ENCODE results near the gene XYLT1.

XYLT1 gene

DNA sequence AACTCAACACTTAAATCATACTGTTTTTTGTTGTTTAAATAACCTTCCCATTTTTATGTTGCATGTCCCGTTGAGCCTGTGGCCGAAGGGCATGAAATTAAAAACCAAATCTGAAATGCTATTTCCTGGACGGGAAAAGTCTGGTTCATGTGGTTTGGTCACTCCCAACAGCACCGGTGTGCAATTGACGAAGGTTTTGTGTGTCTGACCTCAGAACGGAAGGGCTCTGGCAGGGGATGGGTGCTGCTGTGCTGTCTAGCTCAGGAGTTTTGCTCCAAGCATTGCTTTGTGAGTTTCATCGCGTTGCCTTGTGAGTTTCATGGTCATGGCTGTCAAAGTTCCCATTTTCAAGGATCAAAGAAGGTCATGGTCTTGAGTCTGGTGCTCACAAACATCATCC, 363.3 kb downstream of the XYLT1 start:
- no peak overlapping the region for H3K27ac ChIP-seq
- TF ChIP-seq, protein P1, sequence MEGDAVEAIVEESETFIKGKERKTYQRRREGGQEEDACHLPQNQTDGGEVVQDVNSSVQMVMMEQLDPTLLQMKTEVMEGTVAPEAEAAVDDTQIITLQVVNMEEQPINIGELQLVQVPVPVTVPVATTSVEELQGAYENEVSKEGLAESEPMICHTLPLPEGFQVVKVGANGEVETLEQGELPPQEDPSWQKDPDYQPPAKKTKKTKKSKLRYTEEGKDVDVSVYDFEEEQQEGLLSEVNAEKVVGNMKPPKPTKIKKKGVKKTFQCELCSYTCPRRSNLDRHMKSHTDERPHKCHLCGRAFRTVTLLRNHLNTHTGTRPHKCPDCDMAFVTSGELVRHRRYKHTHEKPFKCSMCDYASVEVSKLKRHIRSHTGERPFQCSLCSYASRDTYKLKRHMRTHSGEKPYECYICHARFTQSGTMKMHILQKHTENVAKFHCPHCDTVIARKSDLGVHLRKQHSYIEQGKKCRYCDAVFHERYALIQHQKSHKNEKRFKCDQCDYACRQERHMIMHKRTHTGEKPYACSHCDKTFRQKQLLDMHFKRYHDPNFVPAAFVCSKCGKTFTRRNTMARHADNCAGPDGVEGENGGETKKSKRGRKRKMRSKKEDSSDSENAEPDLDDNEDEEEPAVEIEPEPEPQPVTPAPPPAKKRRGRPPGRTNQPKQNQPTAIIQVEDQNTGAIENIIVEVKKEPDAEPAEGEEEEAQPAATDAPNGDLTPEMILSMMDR (IDR thresholded peaks at IDR 0.05), result no peak
- TF ChIP-seq ZFX (IDR thresholded peaks at IDR 0.05; ENCODE audit: borderline replicate concordance), result no peak

DNA sequence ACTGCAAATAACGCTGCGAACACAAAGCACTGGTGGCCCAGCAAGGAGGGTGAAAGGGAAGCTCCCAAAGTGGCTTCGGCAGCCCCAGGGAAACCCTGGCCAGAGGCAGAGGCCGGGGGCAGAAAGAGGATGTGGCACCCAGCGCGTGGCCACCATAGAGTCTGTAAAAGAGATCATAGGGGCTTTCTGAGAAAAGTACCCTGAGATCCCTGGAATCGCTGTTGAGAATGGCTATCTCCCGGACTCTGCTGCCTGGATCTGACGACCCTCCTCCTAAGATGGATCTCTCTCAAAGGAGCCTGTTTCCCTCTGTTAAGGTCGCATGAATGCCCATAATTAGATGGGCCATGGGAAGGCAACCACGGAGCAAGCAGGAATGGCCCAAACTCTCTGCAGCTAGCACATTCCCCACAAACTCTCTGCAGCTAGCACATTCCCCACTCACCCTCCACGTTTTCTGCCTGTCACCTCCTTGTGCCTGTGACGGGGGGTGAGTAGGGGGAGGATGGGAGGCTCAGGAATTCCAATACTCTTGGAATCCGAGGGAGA, 364.4 kb downstream of the XYLT1 start:
- no peak overlapping the region for H3K27ac ChIP-seq
- TF ChIP-seq, protein P1 (IDR thresholded peaks at IDR 0.05), result no peak
- no peak for TF ChIP-seq ZFX (IDR thresholded peaks at IDR 0.05; ENCODE audit: borderline replicate concordance)

DNA sequence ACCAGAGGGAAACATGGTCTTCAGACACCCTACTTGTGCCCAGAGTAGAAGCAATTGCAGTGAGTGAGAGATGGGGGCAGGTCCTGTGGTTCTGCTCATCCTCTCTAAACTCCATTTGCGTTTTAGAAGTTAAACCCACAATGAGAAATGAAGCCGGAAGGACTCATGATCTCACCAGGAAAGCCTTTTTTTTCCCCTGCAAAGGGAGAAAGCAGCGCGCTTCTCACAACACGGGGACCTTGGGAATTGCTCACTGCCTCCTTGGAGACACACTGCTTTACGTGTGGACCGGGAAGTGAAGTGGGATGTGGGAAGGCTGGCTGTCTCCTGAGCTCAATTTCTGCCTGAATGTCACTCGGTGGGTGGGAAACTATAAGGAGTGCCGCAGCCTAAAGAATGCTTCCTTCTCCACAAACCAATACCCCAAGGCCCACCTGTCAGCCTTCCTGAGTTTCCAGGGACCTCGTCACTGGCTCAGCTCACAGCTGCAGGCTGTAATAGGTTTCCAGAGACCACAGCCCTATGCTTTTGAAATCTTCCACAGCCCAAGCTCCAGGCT, 365.4 kb downstream of the XYLT1 start:
- no peak for TF ChIP-seq ZFX (IDR thresholded peaks at IDR 0.05; ENCODE audit: borderline replicate concordance)
- H3K27ac ChIP-seq, result no peak overlapping the region

DNA sequence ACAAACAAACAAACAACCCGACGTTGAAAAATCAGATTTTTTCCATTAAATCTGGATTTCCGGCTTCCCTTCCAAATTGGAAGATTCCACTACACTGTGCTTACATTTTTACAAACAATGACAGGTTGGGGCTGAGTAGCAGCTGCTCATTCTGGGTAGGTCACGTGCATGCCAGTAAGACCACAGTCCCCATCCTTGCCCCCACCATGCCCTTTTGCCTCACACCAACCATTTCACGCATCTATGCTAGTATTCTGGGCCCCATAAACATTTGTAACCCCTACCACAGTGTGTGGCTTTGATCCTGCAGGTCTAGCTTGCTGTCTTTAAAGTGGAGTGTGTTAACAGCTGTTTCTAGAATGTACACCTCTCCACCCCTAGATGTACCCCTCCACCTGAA, 366.1 kb downstream of the XYLT1 start:
- TF ChIP-seq ZFX (IDR thresholded peaks at IDR 0.05; ENCODE audit: borderline replicate concordance), result no peak
- TF ChIP-seq, protein P1 (IDR thresholded peaks at IDR 0.05), result no peak
- H3K27ac ChIP-seq, result no peak overlapping the region

DNA sequence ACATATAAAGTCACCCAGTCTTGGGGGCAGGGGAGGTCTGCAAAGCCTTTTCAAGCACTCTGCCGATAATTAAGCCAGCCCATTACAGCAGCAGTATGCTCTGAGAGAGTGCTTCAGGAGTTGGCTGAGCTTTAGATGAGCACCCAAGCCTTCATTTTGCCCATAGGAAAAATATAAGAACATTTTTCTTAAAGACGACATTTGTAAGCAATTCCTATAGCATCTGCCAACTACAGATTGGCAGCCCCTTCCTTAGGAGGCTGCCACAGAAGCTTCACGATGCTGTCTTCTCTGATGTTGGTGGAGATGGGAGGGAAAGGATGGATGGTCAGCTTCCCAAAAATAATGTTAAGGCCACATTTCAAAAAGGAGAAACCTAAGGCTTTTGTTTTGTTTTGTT, 367.5 kb downstream of the XYLT1 start:
- TF ChIP-seq ZFX (IDR thresholded peaks at IDR 0.05; ENCODE audit: borderline replicate concordance), result no peak
- TF ChIP-seq, protein P1 (IDR thresholded peaks at IDR 0.05), result no peak
- H3K27ac ChIP-seq, result no peak overlapping the region

DNA sequence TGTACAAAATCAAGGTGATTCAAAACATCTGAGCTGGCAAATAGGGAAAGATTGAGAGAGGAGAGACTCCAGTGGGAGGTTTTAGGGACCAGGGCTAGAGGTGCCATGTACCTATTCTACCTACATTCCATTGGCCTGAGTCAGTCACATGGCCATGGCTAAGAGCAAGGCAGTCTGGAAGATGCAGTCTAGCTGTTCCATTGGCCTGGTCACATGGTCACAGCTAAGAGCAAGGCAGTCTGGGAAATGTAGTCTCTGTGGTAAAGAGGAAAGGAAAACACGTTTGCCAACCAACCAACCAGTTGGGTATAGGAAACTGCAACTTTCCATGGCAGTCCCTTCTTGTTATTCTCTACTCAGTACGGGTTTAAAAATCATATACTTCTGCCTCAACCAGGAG, 369.1 kb downstream of the XYLT1 start:
- H3K27ac ChIP-seq, result no peak overlapping the region
- TF ChIP-seq ZFX (IDR thresholded peaks at IDR 0.05; ENCODE audit: borderline replicate concordance), result no peak
- TF ChIP-seq, protein P1 (IDR thresholded peaks at IDR 0.05), result no peak

DNA sequence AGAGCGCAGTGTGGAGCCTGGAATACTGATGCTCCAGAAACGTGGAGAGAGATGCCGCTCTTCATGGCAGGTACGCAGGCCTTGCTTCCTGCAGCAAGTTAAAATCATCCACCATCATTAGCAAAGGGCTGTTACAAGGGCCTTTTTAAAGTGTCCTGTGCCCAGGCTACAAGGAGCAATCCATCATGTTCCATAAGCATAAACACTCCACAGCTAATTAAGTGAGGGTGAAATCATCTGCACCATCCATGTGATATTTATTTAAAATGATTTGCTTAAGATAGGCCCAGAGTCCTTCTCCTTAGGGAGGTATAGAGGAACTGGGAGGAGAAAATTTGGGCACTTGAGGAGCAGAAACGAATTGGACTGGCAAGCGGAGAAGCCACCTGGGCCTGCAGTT, 372.1 kb downstream of the XYLT1 start:
- no peak for TF ChIP-seq ZFX (IDR thresholded peaks at IDR 0.05; ENCODE audit: borderline replicate concordance)
- TF ChIP-seq, protein P1 (IDR thresholded peaks at IDR 0.05), result no peak
- H3K27ac ChIP-seq, result no peak overlapping the region

DNA sequence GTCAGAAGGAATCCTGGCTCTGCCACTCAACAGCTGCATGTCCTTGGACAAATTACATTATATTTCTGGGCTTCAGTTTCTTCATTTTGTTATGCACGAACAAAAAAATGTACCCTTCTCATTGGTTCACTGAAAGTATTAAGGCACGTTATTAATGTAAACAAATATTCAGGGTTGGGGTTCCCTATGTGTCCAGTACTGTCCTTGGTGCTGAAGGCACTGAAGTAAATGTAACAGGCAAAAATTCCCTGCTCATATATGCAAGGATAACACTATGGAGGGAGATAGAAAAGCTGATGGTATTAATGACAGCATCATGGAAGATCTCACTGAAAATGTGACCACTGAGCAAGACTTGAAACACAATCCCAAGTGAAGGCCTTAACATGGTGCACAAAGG, 386.6 kb downstream of the XYLT1 start:
- H3K27ac ChIP-seq, result no peak overlapping the region
- TF ChIP-seq, protein P1 (IDR thresholded peaks at IDR 0.05), result no peak
- no peak for TF ChIP-seq ZFX (IDR thresholded peaks at IDR 0.05; ENCODE audit: borderline replicate concordance)
